ENCODE results near the gene RASSF5. TPM values are rescaled to one million over a fixed set of nuclear protein-coding genes. Genes with fewer than 3 reads are reported as not detected.

The RASSF5 gene
- total RNA-seq, 1 experiment from 2014 or later, result 2.1 TPM

GRCh38 chr1:206517784-206518183 is 10.5 kb downstream of the RASSF5 start (continued):
- TF ChIP-seq PREB (CRISPR knock-in tag; IDR thresholded peaks at IDR 0.05; ENCODE audit: borderline replicate concordance), result no peak
- TF ChIP-seq HMGXB4 (CRISPR knock-in tag; IDR thresholded peaks at IDR 0.05), result no peak
- TF ChIP-seq IRF1 (CRISPR knock-in tag; IDR thresholded peaks at IDR 0.05), result no peak
- no peak for TF ChIP-seq SOX15 (CRISPR knock-in tag; IDR thresholded peaks at IDR 0.05)
- TF ChIP-seq RELA (CRISPR knock-in tag; IDR thresholded peaks at IDR 0.05; ENCODE audit: borderline replicate concordance), result no peak
- TF ChIP-seq KAT7 (CRISPR knock-in tag; IDR thresholded peaks at IDR 0.05; ENCODE audit: borderline replicate concordance), result no peak
- TF ChIP-seq ERG (CRISPR knock-in tag; IDR thresholded peaks at IDR 0.05), result no peak
- TF ChIP-seq IRF2 (CRISPR knock-in tag; IDR thresholded peaks at IDR 0.05; ENCODE audit: borderline replicate concordance, low read depth), result no peak
- TF ChIP-seq ZNF532 (CRISPR knock-in tag; IDR thresholded peaks at IDR 0.05; ENCODE audit: borderline replicate concordance), result no peak

GRCh38 chr1:206518206-206518605 is 10.9 kb downstream of the RASSF5 start:
- ChIA-PET POLR2A (no interaction called here), CTCF (interaction anchor here (1.0 to 1.9 kb wide), 7 partner anchors 11 to 291 kb away, joined by 3 to 18 read pairs (median 6); no protein-coding TSS in a partner anchor)
- Mint-ChIP-seq H3K4me1 (peaks cover 6% of the 10 kb centered on the region; the same call in 1 of the 2 replicates), H3K27ac (no peak overlapping the region), H3K9me3 (no peaks in the 10 kb centered on the region), H3K27me3 (ENCODE audit: low read depth) (peaks cover 4% of the 10 kb centered on the region; the same call in 1 of the 2 replicates), H3K4me3 (no peak overlapping the region), H3K36me3 (no peaks in the 10 kb centered on the region)
- TF ChIP-seq FOXP4 (CRISPR knock-in tag; IDR thresholded peaks at IDR 0.05) (no peak), SMAD4 (CRISPR knock-in tag; IDR thresholded peaks at IDR 0.05) (no peak), RORB (CRISPR knock-in tag; IDR thresholded peaks at IDR 0.05) (no peak), FOXK1 (CRISPR knock-in tag; IDR thresholded peaks at IDR 0.05) (no peak), ATF3 (CRISPR knock-in tag; conservative IDR thresholded peaks at IDR 0.05) (no peak), IRF2 (CRISPR knock-in tag; IDR thresholded peaks at IDR 0.05; ENCODE audit: borderline replicate concordance, low read depth) (no peak), E2F4 (CRISPR knock-in tag; IDR thresholded peaks at IDR 0.05; ENCODE audit: borderline replicate concordance, low read depth) (no peak), CTCF (IDR thresholded peaks at IDR 0.05) (no peak)
- peak; percentile 26; the same call in 1 of the 2 replicates for ATAC-seq
- DNase-seq (ENCODE audit: low spot score), result no peak

Data from WTC11 (cell line).